GM18508 (cell line): ENCODE data around the gene RNF7.
"Not testable (repeated sequence)": the region's sequence is repeated elsewhere in the genome, so short reads cannot be mapped to it uniquely, and the experiment has no call there.

Experiments used
- ATAC-seq: cut with Tn5 transposase; IDR thresholded peaks from one replicate; pipeline ENCODE4 v1.9.1; 2021; ENCODE audit warnings: moderate number of reproducible peaks; ENCODE audit not compliant: insufficient read depth, unreplicated experiment

RNF7 gene

DNA sequence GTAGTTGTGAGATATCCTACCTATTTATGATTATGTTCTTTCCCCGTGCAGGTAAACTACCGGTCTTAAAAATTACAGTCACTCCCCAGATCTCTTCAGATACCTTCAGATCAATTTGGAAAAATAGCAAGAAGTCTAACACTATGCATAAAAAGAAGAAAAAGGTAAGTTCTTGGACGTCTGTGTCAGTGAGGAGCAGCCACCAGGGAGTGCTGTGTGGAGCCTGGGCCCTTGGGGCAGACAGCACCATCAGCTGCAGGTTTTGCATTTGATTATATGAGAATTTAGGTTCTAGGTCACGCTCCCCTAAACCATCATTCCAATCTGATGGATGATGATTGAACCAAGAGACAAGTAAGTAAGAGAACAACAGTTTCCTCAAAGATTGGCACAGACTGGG, 8.9 kb upstream of the RNF7 start:
- no peak for ATAC-seq

DNA sequence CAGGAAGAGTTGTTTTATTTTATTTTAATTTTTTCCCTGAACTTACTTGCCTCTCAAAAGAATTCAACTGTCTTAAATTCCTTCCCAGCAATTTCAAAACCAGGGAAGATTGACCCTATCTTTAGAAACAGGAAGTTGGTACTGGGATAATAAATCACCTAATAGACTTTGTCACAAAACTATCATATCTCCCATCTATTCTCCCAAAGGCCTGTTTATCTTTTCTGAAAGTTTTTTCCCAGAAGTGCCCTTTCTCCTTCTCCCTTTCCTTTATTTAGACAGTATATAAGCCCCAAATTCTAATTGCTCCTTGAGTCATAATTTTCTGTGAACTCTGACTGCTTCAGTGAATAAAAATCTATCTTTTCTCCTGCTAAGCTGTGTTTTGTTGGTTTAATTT, 2.9 kb upstream of the RNF7 start:
- ATAC-seq, result no peak

GRCh38 chr3:141735770-141736465, 2.2 kb upstream of the RNF7 start:
- no peak for ATAC-seq

- no peak for ATAC-seq
These were observed 1.0 kb upstream of the RNF7 start for GRCh38 chr3:141737093-141737492.

DNA sequence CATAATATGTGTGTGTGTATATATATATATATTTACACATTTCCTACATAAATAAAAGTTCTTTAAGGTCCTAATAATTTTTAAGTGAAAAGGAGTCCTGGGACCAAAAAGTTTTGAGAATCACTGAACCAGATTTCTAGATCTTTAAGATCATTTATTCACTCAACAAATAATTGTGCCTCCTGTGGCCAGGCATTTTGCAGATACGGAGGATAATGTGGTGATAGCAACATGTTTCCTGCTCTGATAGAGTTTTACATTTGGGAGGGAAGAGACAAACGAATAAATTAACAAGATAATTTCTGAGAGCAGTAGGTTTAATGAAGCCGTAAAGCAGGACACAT, 448 bp upstream of the RNF7 start:
- no peak for ATAC-seq

DNA sequence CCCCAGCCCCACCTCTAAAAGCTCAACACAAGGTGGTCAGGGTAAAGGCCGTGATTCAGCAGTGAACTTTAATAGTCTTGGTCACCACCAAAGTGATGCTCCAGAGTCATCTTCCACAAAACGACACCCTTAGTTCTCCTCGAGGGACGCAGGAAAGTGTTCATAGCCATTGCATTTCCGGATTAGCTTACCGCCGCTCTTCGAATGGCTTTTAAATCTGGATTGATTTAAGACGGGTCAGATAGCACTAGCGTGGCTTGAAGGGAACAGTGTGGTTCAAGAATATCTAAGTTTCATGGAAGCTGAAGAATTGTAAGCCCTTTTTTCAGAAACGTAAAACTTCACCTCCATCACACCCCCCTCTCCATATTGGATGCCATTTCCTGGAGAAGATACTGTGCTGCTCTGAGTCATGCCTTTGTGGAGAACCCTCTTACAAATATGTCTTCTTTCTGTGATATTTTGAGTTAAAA, 829 bp downstream of the RNF7 start:
- ATAC-seq, result no peak

GRCh38 chr3:141739731-141740130, 1.6 kb downstream of the RNF7 start:
- ATAC-seq, result no peak

- no peak for ATAC-seq
These were observed 2.3 kb downstream of the RNF7 start for GRCh38 chr3:141740349-141740748.

GRCh38 chr3:141743305-141743704, 5.2 kb downstream of the RNF7 start:
- no peak for ATAC-seq

- no peak for ATAC-seq
These were observed 8.9 kb downstream of the RNF7 start for GRCh38 chr3:141746962-141747361.

DNA sequence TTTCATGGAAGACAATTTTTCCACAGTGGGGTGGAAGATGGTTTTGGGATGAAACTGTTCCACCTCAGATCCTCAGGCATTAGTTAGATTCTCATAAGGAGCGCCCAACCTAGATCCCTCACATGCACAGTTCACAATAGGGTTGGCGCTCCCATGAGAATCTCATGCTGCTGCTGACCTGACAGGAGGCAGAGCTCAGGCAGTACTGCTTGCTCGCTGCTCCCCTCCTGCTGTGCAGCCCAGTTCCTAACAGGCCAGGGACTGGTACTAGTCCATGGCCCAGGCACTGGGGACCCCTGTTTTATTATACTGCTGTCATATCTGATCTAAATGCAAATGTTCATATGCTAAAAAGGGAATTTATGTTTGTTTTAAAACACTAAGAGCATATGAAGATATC, 15.3 kb downstream of the RNF7 start:
- ATAC-seq, result no peak

- ATAC-seq, result no peak
These were observed 15.9 kb downstream of the RNF7 start for GRCh38 chr3:141754032-141754431.

- ATAC-seq, result not testable (repeated sequence)
These were observed 24.5 kb downstream of the RNF7 start for GRCh38 chr3:141762552-141762951.

DNA sequence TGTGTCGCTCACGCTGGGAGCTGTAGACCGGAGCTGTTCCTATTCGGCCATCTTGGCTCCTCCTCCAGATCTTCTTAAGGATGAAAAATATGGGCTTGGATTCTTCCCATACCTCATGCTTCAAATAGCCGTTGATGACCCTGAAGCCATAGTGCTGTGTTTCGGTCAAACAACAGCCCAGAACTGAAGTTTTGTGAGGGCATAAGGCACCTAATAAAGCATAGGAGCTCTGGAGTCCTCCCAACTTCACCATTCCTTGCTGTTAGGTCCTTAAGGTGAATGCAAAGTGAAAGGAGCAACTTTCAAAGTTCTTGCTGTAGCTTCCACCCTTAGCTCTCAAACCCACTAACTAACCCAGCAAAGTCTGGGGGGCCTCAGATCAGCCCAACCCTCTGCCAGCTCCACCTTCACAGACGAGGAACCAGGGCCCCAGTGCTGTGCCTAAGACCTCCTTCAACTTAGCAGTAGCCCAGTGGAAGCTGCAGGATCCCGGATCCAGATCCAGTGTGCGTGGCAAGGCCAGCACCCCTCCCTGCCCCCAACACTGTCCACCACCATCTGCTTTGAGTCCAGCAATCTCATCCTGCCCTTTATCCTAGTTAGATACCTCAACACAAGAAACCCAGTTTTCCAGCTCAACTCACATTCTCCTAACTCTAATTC, 25.1 kb downstream of the RNF7 start, which contains the start of gene GRK7:
Gene GRK7 (plus strand): TSS at position 321 of the 663 bp plus-strand sequence. CDS start 14,877 bp downstream, outside the sequence.
- no peak for ATAC-seq

- ATAC-seq, result no peak
These were observed 25.9 kb downstream of the RNF7 start for GRCh38 chr3:141764045-141764444.

DNA sequence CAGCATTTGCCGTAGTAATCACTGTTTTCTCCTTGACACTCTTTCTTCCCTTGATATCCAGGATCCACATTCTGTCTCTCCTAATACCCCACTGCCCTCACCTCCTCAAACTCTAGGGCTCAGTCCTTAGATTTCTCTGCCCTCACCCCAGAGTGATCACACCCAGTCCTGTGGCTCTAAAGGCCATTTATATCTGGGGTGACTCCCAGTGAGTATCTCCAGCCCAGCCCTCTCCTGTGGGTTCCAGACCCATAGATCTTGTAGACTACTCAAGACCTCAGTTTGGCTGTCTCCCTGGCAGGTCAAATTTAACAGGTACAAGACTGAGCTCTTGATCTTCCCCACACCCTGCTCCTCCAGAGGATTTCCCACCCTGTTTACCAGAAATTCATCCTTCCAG, 26.4 kb downstream of the RNF7 start:
- ATAC-seq, result no peak

- no peak for ATAC-seq
These were observed 26.9 kb downstream of the RNF7 start for GRCh38 chr3:141764986-141765385.

- no peak for ATAC-seq
These were observed 29.0 kb downstream of the RNF7 start for GRCh38 chr3:141767066-141767465.

- ATAC-seq, result no peak
These were observed 31.3 kb downstream of the RNF7 start for GRCh38 chr3:141769221-141769894.

DNA sequence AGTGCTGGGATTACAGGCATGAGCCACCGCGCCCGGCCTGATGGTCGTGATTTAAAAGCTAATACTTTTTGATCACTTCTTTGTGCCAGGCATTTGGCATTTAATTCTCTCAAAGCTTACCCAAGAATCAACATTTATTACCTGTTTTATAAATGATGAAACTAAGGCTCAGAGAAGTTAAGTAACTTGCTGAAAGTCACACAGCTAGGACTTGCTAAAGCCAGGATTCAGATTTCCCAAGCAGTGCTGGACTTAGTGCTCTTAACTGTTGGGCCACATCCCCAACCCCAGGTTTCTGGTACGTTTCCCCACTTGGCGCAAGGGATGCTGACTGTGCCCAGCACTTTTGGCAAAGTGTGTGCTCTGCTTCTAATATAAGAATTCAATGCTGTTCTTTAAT, 35.6 kb downstream of the RNF7 start:
- no peak for ATAC-seq

- no peak for ATAC-seq
These were observed 38.3 kb downstream of the RNF7 start for GRCh38 chr3:141776376-141776775.
